ENCODE data around the gene ULK3. TPM values are rescaled to one million over a fixed set of nuclear protein-coding genes. Genes with fewer than 3 reads are reported as not detected.

The ULK3 gene
- total and polyA plus RNA-seq, 5 donors: 34.9 to 49.3 (median 44.7) TPM

DNA sequence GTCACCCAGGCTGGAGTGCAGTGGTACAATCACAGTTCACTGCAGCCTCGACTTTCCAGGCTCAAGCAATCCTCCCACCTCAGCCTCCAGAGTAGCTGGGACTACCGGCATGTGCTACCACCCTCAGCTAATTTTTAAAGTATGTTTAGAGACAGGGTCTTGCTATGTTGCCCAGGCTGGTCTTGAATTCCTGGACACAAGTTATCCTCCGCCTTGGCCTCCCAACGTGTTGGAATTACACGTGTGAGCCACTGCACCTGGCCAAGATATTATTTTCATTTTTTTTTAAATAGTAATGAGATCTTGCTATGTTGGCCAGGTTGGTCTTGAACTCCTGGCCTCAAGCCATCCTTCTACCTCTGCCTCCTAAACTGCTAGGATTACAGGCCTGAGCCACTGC, 42.5 kb upstream of the ULK3 start:
- intact Hi-C loops (cut with DNase I): no loop called here
- no peak for ATAC-seq
- WGBS: 87% methylated on average over 5 of the region's 5 CpGs

DNA sequence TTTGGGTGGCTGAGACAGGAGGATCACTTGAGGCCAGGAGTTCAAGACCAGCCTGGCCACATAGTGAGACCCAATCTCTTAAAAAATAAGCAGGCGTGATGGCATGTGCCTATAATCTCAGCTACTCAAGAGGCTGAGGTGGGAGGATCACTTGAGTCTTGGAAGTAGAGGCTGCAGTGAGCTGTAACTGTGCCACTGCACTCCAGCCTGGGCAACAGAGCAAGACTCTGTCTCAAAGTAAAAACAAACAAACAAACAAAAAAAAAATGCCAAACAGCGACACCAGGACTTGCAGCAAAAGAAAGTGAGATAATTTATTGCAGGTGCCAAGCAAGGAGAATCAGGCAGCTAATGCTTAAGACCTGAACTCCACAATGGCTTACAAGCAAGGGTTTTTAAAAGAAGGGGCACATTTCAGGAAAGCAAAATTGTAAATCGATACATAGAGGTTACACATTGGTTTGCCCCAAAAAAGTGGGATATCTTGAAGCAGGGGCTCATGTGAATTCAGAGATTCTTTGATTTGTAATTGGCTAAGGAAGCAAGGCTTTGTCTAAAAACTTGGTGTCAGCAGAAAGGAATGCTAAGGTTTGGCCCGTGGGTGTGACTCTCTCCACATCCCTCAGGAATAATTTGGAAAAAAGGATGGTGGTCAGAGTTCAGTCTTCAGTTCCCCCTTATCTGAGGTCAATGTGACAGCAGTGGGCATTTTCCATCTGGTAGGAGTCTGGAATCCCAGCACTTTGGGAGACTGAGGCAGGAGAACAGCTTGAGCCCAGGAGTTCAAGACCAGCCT, 41.7 kb upstream of the ULK3 start:
- ATAC-seq: no peak
- H3K4me3 ChIP-seq (ENCODE audit: low read length): no peak overlapping the region
- intact Hi-C loops (cut with DNase I): no loop called here
- H3K9me3 ChIP-seq (ENCODE audit: control insufficient read depth, low read length): peaks cover 3% of the 10 kb centered on the region
- no peaks in the 10 kb centered on the region for H3K27me3 ChIP-seq (ENCODE audit: control insufficient read depth, insufficient read depth)
- H3K27ac ChIP-seq (ENCODE audit: low read length): no peak overlapping the region
- peaks cover 6% of the 10 kb centered on the region for H3K4me1 ChIP-seq (ENCODE audit: control insufficient read depth, insufficient read depth, low read length)
- peak in 1 of 3 donors; percentile 4 for DNase-seq
- WGBS: 78% methylated on average over 4 of the region's 4 CpGs

More for the DNA sequence above, 42.5 kb upstream of the ULK3 start:
- H3K4me1 ChIP-seq (ENCODE audit: control insufficient read depth, insufficient read depth, low read length): peaks cover 6% of the 10 kb centered on the region
- H3K27me3 ChIP-seq (ENCODE audit: control insufficient read depth, insufficient read depth): no peaks in the 10 kb centered on the region
- no peak for DNase-seq
- peaks cover 3% of the 10 kb centered on the region for H3K9me3 ChIP-seq (ENCODE audit: control insufficient read depth, low read length)
- no peak overlapping the region for H3K4me3 ChIP-seq (ENCODE audit: low read length)
- H3K27ac ChIP-seq (ENCODE audit: low read length): no peak overlapping the region

DNA sequence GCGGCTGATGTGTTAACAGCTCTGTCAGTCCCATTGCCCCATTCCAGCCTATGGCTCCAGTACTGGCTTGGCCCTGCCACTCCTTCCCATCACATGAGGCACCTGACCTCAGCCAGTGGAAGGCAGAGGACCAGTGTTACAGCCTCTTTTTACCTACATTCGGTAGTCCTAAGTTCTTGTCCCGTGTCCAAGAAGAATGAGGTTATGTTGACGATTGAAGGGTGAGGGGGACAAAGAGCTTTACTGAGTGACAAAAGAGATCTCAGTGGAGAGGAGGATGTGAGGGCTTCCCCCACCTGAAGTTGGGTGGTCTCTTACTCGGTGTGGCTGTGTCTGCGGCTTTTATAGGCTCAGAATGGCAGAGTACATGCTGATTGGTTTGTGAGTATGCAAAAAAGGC, 39.6 kb upstream of the ULK3 start:
- ATAC-seq: no peak
- Histone ChIP-seq H3K9me3 (ENCODE audit: control insufficient read depth, low read length) (peaks cover 3% of the 10 kb centered on the region), H3K27me3 (ENCODE audit: control insufficient read depth, insufficient read depth) (no peaks in the 10 kb centered on the region), H3K27ac (ENCODE audit: low read length) (no peak overlapping the region), H3K4me3 (ENCODE audit: low read length) (no peak overlapping the region), H3K4me1 (ENCODE audit: control insufficient read depth, insufficient read depth, low read length) (no peaks in the 10 kb centered on the region)
- intact Hi-C loops (cut with DNase I): no loop called here
- DNase-seq: no peak
- 94% methylated on average over 6 of the region's 6 CpGs for WGBS

DNA sequence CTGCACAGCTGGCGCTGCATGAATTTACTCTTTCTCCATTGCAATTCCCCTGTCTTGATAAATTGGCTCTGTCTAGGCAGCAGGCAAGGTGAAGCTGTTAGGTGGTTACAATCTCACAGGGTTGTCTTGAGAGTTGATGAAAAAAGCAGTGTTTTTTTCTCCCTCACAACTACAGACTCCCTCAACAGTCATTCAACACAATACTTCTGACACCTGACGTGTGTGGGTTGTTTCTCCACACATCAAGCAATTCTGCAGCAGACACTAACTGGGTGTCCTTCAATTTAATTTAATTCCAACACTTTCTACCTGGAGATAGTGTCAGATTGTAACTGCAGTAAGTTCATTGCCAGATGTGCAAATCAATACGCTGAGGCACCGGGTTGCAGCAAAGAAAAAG, 35.3 kb upstream of the ULK3 start:
- Histone ChIP-seq H3K27ac (ENCODE audit: low read length) (no peak overlapping the region), H3K4me3 (ENCODE audit: low read length) (no peak overlapping the region), H3K4me1 (ENCODE audit: control insufficient read depth, insufficient read depth, low read length) (no peaks in the 10 kb centered on the region), H3K27me3 (ENCODE audit: control insufficient read depth, insufficient read depth) (no peaks in the 10 kb centered on the region), H3K9me3 (ENCODE audit: control insufficient read depth, low read length) (peaks cover 3% of the 10 kb centered on the region)
- ATAC-seq (no peak), DNase-seq (no peak)
- intact Hi-C loops (cut with DNase I): no loop called here
- WGBS: 91% methylated on average over 4 of the region's 4 CpGs

DNA sequence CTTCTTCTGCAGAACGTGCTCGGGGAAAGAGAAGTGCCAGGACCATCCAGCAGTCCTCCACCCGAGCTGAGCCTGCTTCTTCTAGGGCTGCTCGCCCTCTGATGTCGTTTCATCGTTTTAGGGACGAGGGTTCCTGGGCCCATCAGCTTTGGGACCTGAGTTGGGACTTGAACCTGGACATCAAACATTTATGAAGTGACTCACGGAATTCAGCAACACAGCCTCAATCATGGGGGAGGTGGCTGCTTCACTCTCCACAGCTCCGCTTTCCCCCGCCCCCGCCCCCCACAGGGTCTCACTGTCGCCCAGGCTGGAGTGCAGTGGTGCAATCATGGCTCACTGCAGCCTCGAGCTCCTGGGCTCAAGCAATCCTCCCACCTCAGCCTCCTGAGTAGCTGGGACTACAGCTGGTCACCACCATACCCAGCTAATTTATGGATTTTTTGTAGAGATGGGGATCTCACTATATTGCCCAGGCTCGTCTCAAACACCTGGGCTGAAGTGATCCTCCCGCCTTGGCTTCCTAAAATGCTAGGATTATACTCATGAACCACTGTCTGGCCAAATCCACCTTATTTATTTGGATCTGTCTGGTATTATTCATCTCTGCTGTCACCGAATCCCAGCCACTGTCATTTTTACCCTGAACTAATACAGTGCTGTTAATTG, 30.9 kb upstream of the ULK3 start:
- no peaks in the 10 kb centered on the region for H3K27me3 ChIP-seq (ENCODE audit: control insufficient read depth, insufficient read depth)
- H3K9me3 ChIP-seq (ENCODE audit: control insufficient read depth, low read length): no peaks in the 10 kb centered on the region
- DNase-seq: peak in 2 of 3 donors; percentile 60
- H3K4me1 ChIP-seq (ENCODE audit: control insufficient read depth, insufficient read depth, low read length): peaks cover 5% of the 10 kb centered on the region
- peak overlapping the region; percentile 47 for H3K4me3 ChIP-seq (ENCODE audit: low read length)
- intact Hi-C loops (cut with DNase I): no loop called here
- ATAC-seq: peak; percentile 11 to 15
- no peak overlapping the region for H3K27ac ChIP-seq (ENCODE audit: low read length)
- WGBS: 33% methylated on average over 16 of the region's 16 CpGs

DNA sequence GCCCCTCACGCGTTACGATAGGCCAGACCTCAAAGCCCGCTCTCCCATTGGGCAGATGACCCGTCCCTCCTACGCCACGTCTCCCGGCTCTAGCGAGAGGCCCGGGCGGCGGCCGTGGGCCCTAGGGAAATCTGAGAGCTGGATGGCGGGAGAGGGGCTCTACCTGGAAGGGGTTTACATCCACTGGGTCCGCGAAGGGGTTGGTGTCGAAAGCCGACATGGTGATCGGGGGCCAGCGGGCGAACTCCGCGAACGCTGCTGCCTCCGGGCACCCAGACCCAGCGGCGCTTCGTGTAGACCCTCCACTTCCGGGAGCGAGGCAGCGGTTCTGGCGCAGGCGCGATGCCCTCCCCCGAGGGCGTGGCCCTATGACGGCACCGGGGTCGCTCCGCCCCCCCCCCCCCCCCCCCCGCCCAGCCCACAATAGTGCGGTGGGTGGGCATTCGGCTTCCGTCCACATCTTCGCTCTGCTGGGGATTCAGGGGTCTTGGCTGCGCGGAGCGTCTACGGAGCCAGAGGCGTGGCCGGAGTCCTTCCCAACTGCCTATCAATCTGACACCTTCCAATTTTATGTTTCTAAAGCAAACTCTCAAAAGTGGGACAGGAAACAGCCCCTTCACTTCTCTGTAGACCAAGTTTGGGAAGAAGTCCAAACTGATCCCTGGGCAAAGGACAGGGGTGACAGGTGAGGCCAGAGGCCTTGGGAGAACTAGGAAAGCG, 30.2 kb upstream of the ULK3 start, which contains the start of gene SCAMP2:
Gene SCAMP2 (minus strand): TSS at position 330 of the 720 bp plus-strand sequence. CDS start 110 bp downstream, at position 220.
- Histone ChIP-seq H3K4me3 (ENCODE audit: low read length) (peak within 1 kb of the TSS; percentile 47), H3K27me3 (ENCODE audit: control insufficient read depth, insufficient read depth) (no peaks in the 10 kb centered on the region), H3K4me1 (ENCODE audit: control insufficient read depth, insufficient read depth, low read length) (peaks cover 7% of the 10 kb centered on the region), H3K9me3 (ENCODE audit: control insufficient read depth, low read length) (no peaks in the 10 kb centered on the region), H3K27ac (ENCODE audit: low read length) (peak within 1 kb of the TSS; percentile 54)
- WGBS: under 1% methylated on average over 49 of the region's 52 CpGs
- DNase-seq (peak; percentile 97 to 98 (median 97)), ATAC-seq (peak; percentile 96 to 97)
- intact Hi-C loops (cut with DNase I): no loop called here

DNA sequence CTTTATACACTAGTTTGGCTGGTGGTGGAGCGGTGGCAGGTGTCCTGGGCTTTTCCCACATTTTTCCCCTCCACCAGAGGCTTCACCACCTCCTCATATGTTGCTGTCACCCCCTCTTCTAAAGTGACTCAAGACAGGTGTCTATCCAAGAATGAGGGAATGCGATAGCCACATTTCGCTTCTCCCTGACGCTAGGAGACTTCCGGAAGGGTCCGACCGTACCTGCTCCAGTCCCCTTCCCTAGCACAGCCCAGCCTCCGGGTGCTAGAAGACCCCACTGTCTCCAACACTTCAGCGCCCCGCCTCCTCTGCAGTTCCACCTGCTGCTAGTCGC, 29.7 kb upstream of the ULK3 start:
- no peaks in the 10 kb centered on the region for H3K27me3 ChIP-seq (ENCODE audit: control insufficient read depth, insufficient read depth)
- no peak for ATAC-seq
- under 1% methylated on average over 11 of the region's 11 CpGs for WGBS
- DNase-seq: no peak
- peak overlapping the region; percentile 47 for H3K4me3 ChIP-seq (ENCODE audit: low read length)
- intact Hi-C loops (cut with DNase I): no loop called here
- peak overlapping the region; percentile 54 for H3K27ac ChIP-seq (ENCODE audit: low read length)
- H3K4me1 ChIP-seq (ENCODE audit: control insufficient read depth, insufficient read depth, low read length): peaks cover 8% of the 10 kb centered on the region
- no peaks in the 10 kb centered on the region for H3K9me3 ChIP-seq (ENCODE audit: control insufficient read depth, low read length)

DNA sequence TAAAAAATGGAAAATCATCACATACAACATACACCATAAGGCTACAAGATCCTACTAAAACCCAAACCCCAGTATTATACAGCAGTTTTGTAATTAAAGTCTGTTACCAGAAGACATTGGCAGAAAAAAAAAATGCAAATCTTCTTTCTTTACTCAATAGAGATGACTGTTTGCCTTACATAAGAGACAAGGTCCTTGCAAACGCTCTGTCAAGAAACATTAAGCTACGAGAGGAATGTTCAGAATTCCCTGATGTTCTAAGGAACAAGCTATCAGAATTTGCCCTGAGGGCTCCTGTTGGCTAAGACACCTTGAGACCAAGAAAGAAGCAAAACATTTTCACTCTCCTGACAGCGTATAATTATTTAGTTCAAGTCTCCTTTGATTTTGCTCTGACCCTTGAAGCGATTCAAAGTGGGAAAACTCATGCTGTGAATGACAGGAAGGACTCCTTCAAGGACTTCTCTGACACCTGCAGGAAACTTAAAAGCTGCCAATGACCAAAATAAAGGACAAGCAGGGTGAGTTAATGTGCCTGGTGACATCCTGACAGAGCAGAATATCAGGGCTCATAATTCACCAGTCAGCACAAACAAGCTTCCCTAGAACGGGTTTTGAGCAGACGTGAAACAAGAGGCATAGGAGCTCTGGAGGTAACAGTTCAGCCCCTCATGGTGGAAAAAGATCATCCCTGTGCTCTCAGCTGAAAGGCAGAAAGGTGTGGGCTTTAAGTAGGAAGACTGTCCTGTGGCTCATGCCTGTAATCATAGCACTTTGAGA, 27.7 kb upstream of the ULK3 start:
- DNase-seq (peak in 1 of 3 donors; percentile 5), ATAC-seq (no peak)
- intact Hi-C loops (cut with DNase I): no loop called here
- Histone ChIP-seq H3K27ac (ENCODE audit: low read length) (peak overlapping the region; percentile 82), H3K9me3 (ENCODE audit: control insufficient read depth, low read length) (no peaks in the 10 kb centered on the region), H3K27me3 (ENCODE audit: control insufficient read depth, insufficient read depth) (no peaks in the 10 kb centered on the region), H3K4me3 (ENCODE audit: low read length) (no peak overlapping the region), H3K4me1 (ENCODE audit: control insufficient read depth, insufficient read depth, low read length) (peaks cover 11% of the 10 kb centered on the region)
- WGBS: 25% methylated on average over 6 of the region's 6 CpGs

DNA sequence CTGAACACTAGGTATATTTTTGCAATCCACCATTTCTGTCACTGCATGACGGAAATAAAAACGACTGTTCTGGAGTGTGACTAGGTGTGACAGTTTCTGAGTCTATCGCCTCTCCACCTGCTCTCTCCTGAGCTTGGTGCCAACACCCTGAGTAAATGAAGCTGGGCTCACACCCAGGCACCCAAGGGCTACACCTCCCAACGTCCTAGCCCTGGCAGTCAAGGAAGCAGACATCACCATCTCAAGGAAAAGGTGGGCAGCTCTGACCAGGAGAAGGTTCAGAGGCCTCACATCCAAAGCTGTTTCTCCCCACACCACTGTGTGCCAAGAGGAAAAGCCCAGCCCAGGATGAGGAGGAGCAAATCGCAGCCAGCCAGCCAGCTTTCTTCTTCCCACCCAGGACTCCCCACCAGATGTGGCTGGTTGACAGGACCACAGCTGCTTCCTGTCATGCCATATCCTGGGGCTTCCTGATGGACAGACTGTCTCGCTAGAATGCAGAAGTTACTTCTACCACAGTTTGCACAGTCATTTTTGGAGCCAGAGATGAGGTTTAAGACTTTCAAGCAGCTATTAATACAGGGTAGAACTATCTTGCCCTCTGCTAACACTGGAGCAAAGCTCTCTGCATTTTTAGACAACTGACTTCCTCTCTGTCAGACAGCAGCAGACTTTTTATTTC, 26.9 kb upstream of the ULK3 start:
- Histone ChIP-seq H3K4me1 (ENCODE audit: control insufficient read depth, insufficient read depth, low read length) (peaks cover 11% of the 10 kb centered on the region), H3K4me3 (ENCODE audit: low read length) (no peak overlapping the region), H3K9me3 (ENCODE audit: control insufficient read depth, low read length) (no peaks in the 10 kb centered on the region), H3K27me3 (ENCODE audit: control insufficient read depth, insufficient read depth) (no peaks in the 10 kb centered on the region), H3K27ac (ENCODE audit: low read length) (peak overlapping the region; percentile 96)
- DNase-seq (peak; percentile 71 to 90 (median 88)), ATAC-seq (peak; percentile 49 to 55)
- intact Hi-C loops (cut with DNase I): no loop called here
- 22% methylated on average over 6 of the region's 6 CpGs for WGBS

DNA sequence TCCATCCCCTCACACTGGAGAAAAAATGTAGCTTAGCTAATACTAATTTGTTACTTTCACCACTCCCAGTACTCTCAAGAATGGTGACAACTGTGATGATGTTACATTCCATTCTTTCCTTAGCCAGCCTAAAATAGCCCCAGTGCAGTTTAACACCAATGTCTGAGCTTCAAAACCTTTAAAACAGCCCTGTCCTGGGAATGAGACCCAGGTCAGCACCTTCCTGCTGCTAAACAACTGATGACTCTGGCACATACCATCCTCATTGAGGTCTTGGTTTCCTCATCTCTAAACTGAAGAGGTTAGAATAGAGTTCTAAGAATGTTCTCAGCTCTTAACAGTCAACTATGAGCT, 26.4 kb upstream of the ULK3 start:
- DNase-seq (peak in 1 of 3 donors; percentile 17), ATAC-seq (peak in 1 of 2 donors; percentile 8)
- intact Hi-C loops (cut with DNase I): no loop called here
- Histone ChIP-seq H3K4me3 (ENCODE audit: low read length) (no peak overlapping the region), H3K27me3 (ENCODE audit: control insufficient read depth, insufficient read depth) (no peaks in the 10 kb centered on the region), H3K9me3 (ENCODE audit: control insufficient read depth, low read length) (no peaks in the 10 kb centered on the region), H3K27ac (ENCODE audit: low read length) (peak overlapping the region; percentile 88), H3K4me1 (ENCODE audit: control insufficient read depth, insufficient read depth, low read length) (peaks cover 11% of the 10 kb centered on the region)

Measured in right cardiac atrium (tissue), 5 donors.